GM10248 (cell line): Measurements from ENCODE around the gene C16orf95.

Experiments used
- CTCF ChIA-PET: fragments of 300-600 bp; sonication (Branson Sonifier 250); formaldehyde crosslinking; extraction: SDS; loops from one replicate; lab custom pipeline; 2021; ENCODE audit warnings: antibody characterized with exemption; lab: Yijun Ruan, JAX
- POLR2A ChIA-PET: fragments of 350-650 bp; sonication (Branson Sonifier 250); formaldehyde crosslinking; extraction: SDS; loops from one replicate; lab custom pipeline; 2020; ENCODE audit warnings: antibody characterized with exemption; lab: Yijun Ruan, JAX
- DNase-seq: peaks from one replicate; pipeline ENCODE4 v3.0.0; 2012; ENCODE audit errors: extremely low spot score
- CTCF ChIP-seq: IDR thresholded peaks from 2 replicates; pipeline ENCODE4 v1.5.1; 2012; ENCODE audit warnings: mild to moderate bottlenecking, low read depth; ENCODE audit errors: extremely low read depth, missing control alignments, control extremely low read depth

C16orf95 gene

GRCh38 chr16:87303962-87304521, 13.2 kb downstream of the C16orf95 start:
- DNase-seq, result no peak
- POLR2A ChIA-PET, result no interaction called here
- CTCF ChIA-PET, result interaction anchor here (1.7 to 4.1 kb wide), 2 partner anchors 13 to 78 kb away, joined by 3 to 20 read pairs; partner anchors contain the start of gene C16orf95
- no peak for TF ChIP-seq CTCF

GRCh38 chr16:87303431-87303930, 13.7 kb downstream of the C16orf95 start:
- TF ChIP-seq CTCF, result no peak
- CTCF ChIA-PET, result interaction anchor here (1.7 to 4.1 kb wide), 2 partner anchors 13 to 79 kb away, joined by 3 to 20 read pairs; partner anchors contain the start of gene C16orf95
- no peak for DNase-seq
- POLR2A ChIA-PET, result no interaction called here

- CTCF ChIA-PET, result no interaction called here
- no peak for DNase-seq
- TF ChIP-seq CTCF, result no peak
- POLR2A ChIA-PET, result no interaction called here
These were observed 18.2 kb downstream of the C16orf95 start for GRCh38 chr16:87298857-87299465.

- peak; percentile 56 for TF ChIP-seq CTCF
- ChIA-PET POLR2A (no interaction called here), CTCF (interaction anchor here (0.7 to 2.0 kb wide), 7 partner anchors 9 to 739 kb away, joined by 3 to 7 read pairs (median 4); no protein-coding TSS in a partner anchor)
- peak; percentile 67 for DNase-seq
These were observed 19.1 kb downstream of the C16orf95 start for GRCh38 chr16:87297918-87298631.

- POLR2A ChIA-PET, result interaction anchor here (0.6 kb wide), 1 partner anchor 42 kb away, joined by 3 read pairs; no protein-coding TSS in a partner anchor
- TF ChIP-seq CTCF, result no peak
- no peak for DNase-seq
- CTCF ChIA-PET, result interaction anchor here (1.1 to 2.0 kb wide), 7 partner anchors 8 to 733 kb away, joined by 3 to 7 read pairs (median 4); no protein-coding TSS in a partner anchor
These were observed 19.8 kb downstream of the C16orf95 start for GRCh38 chr16:87297407-87297806.
